GM20000 (cell line): ENCODE measurements around the gene DDX10.

Experiments used
- DNase-seq: peaks from one replicate; pipeline ENCODE4 v3.0.0; 2012; ENCODE audit warnings: low spot score
- TF ChIP-seq, protein P1 (sequence below): IDR thresholded peaks from 2 replicates; pipeline ENCODE4 v1.5.1; 2012; ENCODE audit warnings: mild to moderate bottlenecking, control low read depth; ENCODE audit errors: extremely low read depth, missing control alignments

The DDX10 gene

DNA sequence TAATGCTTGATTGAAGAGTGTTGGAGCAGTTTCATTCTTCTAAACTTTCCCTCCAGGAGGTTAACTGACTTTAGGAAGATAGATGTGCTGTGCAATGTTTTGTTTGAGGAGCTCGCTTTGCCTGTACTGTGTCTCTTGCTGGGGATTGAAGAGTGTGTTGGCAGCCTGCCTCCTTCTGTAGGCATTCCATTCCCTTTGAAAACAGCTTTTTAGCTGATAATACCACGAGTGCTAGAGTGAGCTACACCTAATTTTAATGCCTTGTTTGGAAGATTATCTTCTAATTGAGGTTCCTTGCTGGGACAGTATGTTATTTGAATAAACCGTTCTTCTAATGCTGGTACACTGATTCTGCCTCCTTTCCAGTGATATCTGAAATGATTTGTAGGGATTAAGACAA lies 7.2 kb downstream of the DDX10 start:
- TF ChIP-seq, protein P1, sequence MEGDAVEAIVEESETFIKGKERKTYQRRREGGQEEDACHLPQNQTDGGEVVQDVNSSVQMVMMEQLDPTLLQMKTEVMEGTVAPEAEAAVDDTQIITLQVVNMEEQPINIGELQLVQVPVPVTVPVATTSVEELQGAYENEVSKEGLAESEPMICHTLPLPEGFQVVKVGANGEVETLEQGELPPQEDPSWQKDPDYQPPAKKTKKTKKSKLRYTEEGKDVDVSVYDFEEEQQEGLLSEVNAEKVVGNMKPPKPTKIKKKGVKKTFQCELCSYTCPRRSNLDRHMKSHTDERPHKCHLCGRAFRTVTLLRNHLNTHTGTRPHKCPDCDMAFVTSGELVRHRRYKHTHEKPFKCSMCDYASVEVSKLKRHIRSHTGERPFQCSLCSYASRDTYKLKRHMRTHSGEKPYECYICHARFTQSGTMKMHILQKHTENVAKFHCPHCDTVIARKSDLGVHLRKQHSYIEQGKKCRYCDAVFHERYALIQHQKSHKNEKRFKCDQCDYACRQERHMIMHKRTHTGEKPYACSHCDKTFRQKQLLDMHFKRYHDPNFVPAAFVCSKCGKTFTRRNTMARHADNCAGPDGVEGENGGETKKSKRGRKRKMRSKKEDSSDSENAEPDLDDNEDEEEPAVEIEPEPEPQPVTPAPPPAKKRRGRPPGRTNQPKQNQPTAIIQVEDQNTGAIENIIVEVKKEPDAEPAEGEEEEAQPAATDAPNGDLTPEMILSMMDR = no peak
- DNase-seq = no peak

DNA sequence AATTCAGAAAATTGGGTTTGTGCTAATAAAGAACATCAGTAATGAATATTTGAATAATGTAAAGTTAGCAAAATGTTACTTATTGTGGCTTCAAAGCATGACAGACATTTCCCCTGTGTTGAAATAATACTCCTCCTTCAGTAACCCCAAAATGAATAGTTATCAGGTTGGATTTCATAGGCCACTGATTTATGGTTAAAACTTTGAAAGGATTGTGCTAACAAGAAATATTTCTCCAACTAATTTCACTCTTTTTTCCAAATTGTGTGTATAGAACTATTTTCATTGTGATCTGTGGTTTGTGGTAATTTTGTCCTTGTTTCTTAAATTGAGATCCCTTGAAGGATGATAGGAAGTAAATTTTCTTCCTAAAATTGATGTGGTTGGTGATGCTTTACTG lies 7.9 kb downstream of the DDX10 start:
- TF ChIP-seq, protein P1 = no peak
- DNase-seq = no peak

DNA sequence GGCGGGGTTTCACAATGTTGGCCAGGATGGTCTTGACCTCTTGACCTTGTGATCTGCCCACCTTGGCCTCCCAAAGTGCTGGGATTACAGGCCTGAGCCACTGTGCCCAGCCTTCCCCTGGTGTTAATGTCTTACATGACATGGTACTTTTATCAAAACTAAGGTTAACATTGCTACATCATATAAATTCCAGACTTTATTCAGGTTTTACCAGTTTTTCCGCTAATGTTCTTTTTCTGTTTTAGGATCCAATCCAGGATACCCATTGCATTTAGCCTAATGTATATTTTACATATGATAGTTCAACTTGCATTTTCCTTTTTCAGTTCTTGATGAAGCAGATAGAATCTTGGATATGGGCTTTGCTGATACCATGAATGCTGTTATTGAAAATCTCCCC lies 14.2 kb downstream of the DDX10 start:
- TF ChIP-seq, protein P1 = no peak
- no peak for DNase-seq

DNA sequence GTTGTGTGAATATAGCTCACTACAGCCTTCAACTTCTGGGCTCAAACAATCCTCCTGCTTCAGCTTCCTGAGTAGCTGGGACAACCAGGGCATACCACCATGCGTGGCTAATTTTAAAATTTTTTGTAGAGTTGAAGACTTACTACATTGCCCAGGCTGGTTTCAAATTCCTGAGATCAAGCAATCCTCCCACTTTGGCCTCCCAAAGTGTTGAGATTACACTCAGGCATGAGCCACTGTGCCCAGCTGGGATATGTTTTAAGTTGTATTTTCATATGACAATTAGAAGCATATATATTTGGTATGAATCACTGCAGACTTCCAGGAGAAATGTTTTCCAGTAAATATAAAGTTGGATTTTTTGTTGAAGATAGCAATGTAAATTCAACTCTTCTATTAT lies 15.4 kb downstream of the DDX10 start:
- TF ChIP-seq, protein P1 = no peak
- no peak for DNase-seq

DNA sequence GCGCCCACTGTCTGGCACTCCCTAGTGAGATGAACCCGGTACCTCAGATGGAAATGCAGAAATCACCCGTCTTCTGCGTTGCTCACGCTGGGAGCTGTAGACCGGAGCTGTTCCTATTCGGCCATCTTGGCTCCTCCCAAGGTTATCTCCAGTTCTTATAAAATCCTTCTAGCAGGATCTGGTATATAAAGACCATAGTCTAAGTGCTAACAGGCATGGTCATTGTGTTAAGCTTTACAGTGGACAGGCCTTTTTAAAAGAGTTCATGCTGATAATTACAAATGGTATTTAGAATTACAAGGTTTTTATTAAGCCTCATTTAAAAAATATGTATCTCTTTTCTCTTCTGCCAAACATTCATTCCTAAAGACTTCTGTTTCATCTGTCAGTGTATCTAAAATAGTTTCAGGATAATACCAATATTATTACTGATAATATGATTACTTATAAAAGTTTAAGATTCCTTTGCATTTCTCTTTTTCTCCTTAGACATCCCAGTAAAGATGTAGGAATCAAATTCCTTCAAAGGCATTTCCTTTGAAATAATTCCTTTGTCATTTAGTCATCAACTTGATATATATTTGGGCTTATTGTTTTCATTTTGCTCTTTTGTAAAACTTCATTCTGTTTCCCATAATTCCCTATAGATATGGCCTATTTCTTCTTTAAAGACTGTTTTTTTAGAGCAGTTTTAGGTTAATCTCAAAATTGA lies 20.7 kb downstream of the DDX10 start:
- DNase-seq = no peak
- TF ChIP-seq, protein P1 = no peak

DNA sequence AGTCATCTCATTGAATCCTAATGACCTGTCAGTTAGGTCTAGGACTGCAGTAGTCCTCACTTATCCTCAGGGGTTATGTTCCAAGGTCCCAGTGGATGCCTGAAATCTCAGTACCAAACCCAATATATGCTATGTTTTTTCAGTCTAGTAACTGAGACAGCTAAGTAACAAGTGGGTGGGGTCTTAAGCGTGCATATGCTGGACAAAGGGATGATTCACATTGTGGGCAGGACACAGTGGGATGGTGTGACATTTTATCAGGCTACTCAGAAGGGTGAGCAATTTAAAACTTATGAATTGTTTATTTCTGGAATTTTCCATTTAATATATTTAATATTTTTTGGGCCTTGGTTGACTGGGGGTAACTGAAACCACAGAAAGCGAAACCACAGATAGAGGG lies 29.0 kb downstream of the DDX10 start:
- TF ChIP-seq, protein P1 = no peak
- no peak for DNase-seq

DNA sequence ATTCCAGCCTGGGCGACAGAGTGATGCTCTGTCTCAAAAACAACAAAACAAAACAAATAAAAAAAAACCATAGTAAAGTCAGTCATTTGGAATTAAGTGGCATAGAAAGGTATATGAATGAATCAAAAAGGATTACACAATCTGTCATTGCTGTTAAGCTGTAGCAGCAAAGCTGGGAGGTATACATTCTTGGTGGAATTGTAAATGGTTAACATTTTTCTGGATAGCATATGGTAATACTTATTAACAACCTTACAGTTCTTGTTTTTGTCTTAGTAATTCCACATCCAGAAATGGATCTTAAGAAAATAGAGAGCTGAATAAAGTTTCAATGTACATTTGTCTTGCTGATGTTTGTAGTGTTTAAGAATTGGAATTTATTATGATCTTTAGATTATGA lies 30.0 kb downstream of the DDX10 start:
- no peak for DNase-seq
- TF ChIP-seq, protein P1 = no peak
